Activated CD4-positive, alpha-beta T cell treated with anti-CD3 and anti-CD28 coated beads for 36 hours (primary cell): ENCODE data around the gene MAGED2. TPM values are rescaled to one million over a fixed set of nuclear protein-coding genes. Genes with fewer than 3 reads are reported as not detected.
"Not testable (repeated sequence)": the region's sequence is repeated elsewhere in the genome, so short reads cannot be mapped to it uniquely, and the experiment has no call there.

Experiments
- ATAC-seq: fragments of 200-7000 bp; cut with Tn5 transposase; one replicate; pipeline ENCODE4 v1.10.0; 2021; ENCODE audit warnings: mild to moderate bottlenecking, moderate library complexity
- CTCF ChIA-PET: fragments of 350-600 bp; sonication (Branson Sonifier 250); formaldehyde crosslinking; loops from one replicate; lab custom pipeline; 2021; ENCODE audit warnings: antibody characterized with exemption; lab: Charles Lee
- POLR2A ChIA-PET: fragments of 350-600 bp; sonication (Branson Sonifier 250); formaldehyde crosslinking; loops from one replicate; lab custom pipeline; 2021; ENCODE audit warnings: antibody characterized with exemption, inconsistent platforms; lab: Charles Lee
- DNase-seq: peaks from one replicate; pipeline ENCODE4 v3.0.0-alpha.2; 2020
- H3K27ac Mint-ChIP-seq: one replicate; pipeline ENCODE4 v1.8.0; 2021; ENCODE audit warnings: mixed read lengths
- H3K27me3 Mint-ChIP-seq: one replicate; pipeline ENCODE4 v1.8.0; 2021; ENCODE audit warnings: mixed read lengths
- H3K36me3 Mint-ChIP-seq: one replicate; pipeline ENCODE4 v1.8.0; 2021; ENCODE audit warnings: low read depth, mixed read lengths
- H3K4me1 Mint-ChIP-seq: one replicate; pipeline ENCODE4 v1.8.0; 2021; ENCODE audit warnings: mixed read lengths
- H3K4me3 Mint-ChIP-seq: one replicate; pipeline ENCODE4 v1.8.0; 2021; ENCODE audit warnings: mild to moderate bottlenecking, moderate library complexity, mixed read lengths
- H3K9me3 Mint-ChIP-seq: one replicate; pipeline ENCODE4 v1.8.0; 2021; ENCODE audit warnings: low read depth, mixed read lengths
- intact Hi-C, 2 experiments: fragments of 100-400 bp; cut with DNase I in 1 of 2; cut with micrococcal nuclease in 1 of 2; formaldehyde crosslinking; loops; one replicate each; pipeline versions ENCODE4 v1.14.2 to v1.15.1; 2022 to 2024; cut with DNase I, micrococcal nuclease
- total RNA-seq, 2 experiments: library from RNA; stranded (reverse); gene quantifications; one replicate each; pipeline ENCODE4 v1.2.3, GENCODE V29; 2021

MAGED2 gene
- total RNA-seq, 2 experiments from 2014 or later: 27.4 to 35.5 TPM

- POLR2A ChIA-PET: no interaction called here
These were observed 13.2 kb downstream of the MAGED2 start for GRCh38 chrX:54820737-54821136.

GRCh38 chrX:54821310-54821709 lies 13.8 kb downstream of the MAGED2 start:
- Mint-ChIP-seq H3K9me3 (no peaks in the 10 kb centered on the region), H3K27me3 (no peaks in the 10 kb centered on the region)
- intact Hi-C loops: no loop called here

More at GRCh38 chrX:54820737-54821136, 13.2 kb downstream of the MAGED2 start:
- CTCF ChIA-PET: no interaction called here
- Mint-ChIP-seq H3K4me3 (no peak overlapping the region), H3K27ac (no peak overlapping the region), H3K36me3 (peaks cover 7% of the 10 kb centered on the region), H3K9me3 (no peaks in the 10 kb centered on the region), H3K27me3 (no peaks in the 10 kb centered on the region), H3K4me1 (peaks cover 3% of the 10 kb centered on the region)
- DNase-seq: no peak
- intact Hi-C loops: no loop called here
- no peak for ATAC-seq

GRCh38 chrX:54824195-54824594 lies 16.6 kb downstream of the MAGED2 start:
- no peak overlapping the region for H3K4me3 Mint-ChIP-seq

More at GRCh38 chrX:54821310-54821709, 13.8 kb downstream of the MAGED2 start:
- POLR2A ChIA-PET: no interaction called here
- CTCF ChIA-PET: no interaction called here
- DNase-seq (no peak), ATAC-seq (no peak)
- Mint-ChIP-seq H3K4me3 (no peak overlapping the region), H3K27ac (no peak overlapping the region), H3K36me3 (peaks cover 1% of the 10 kb centered on the region), H3K4me1 (peaks cover 7% of the 10 kb centered on the region)

GRCh38 chrX:54824722-54825121 lies 17.2 kb downstream of the MAGED2 start:
- H3K27me3 Mint-ChIP-seq: no peaks in the 10 kb centered on the region
- DNase-seq: no peak
- H3K9me3 Mint-ChIP-seq: no peaks in the 10 kb centered on the region
- H3K36me3 Mint-ChIP-seq: no peaks in the 10 kb centered on the region
- no peak overlapping the region for H3K27ac Mint-ChIP-seq
- intact Hi-C loops: loop anchor here (5.0 kb wide), 1 partner anchor 233 kb away; no protein-coding TSS in a partner anchor
- ChIA-PET CTCF (no interaction called here), POLR2A (no interaction called here)
- H3K4me3 Mint-ChIP-seq: no peak overlapping the region
- H3K4me1 Mint-ChIP-seq: peaks cover 6% of the 10 kb centered on the region
- ATAC-seq: no peak

More at GRCh38 chrX:54824195-54824594, 16.6 kb downstream of the MAGED2 start:
- Mint-ChIP-seq H3K9me3 (no peaks in the 10 kb centered on the region), H3K4me1 (peaks cover 6% of the 10 kb centered on the region), H3K36me3 (no peaks in the 10 kb centered on the region), H3K27ac (no peak overlapping the region), H3K27me3 (no peaks in the 10 kb centered on the region)
- POLR2A ChIA-PET: no interaction called here
- DNase-seq (no peak), ATAC-seq (no peak)
- intact Hi-C loops: no loop called here
- CTCF ChIA-PET: no interaction called here

- Mint-ChIP-seq H3K27me3 (no peaks in the 10 kb centered on the region), H3K4me1 (peaks cover 6% of the 10 kb centered on the region), H3K4me3 (no peak overlapping the region), H3K9me3 (no peaks in the 10 kb centered on the region), H3K27ac (no peak overlapping the region), H3K36me3 (no peaks in the 10 kb centered on the region)
- CTCF ChIA-PET: no interaction called here
- POLR2A ChIA-PET: no interaction called here
- intact Hi-C loops: loop anchor here (5.0 kb wide), 1 partner anchor 231 kb away; no protein-coding TSS in a partner anchor
- ATAC-seq (peak; percentile 90), DNase-seq (peak; percentile 38)
These were observed 18.3 kb downstream of the MAGED2 start for GRCh38 chrX:54825716-54826438.

- H3K9me3 Mint-ChIP-seq: no peaks in the 10 kb centered on the region
- peaks cover 6% of the 10 kb centered on the region for H3K4me1 Mint-ChIP-seq
- DNase-seq (no peak), ATAC-seq (no peak)
- H3K27me3 Mint-ChIP-seq: peaks cover 3% of the 10 kb centered on the region
- intact Hi-C loops: loop anchor here (5.0 kb wide), 1 partner anchor 231 kb away; no protein-coding TSS in a partner anchor
- CTCF ChIA-PET: no interaction called here
- no peak overlapping the region for H3K27ac Mint-ChIP-seq
- H3K36me3 Mint-ChIP-seq: no peaks in the 10 kb centered on the region
- H3K4me3 Mint-ChIP-seq: no peak overlapping the region
- POLR2A ChIA-PET: no interaction called here
These were observed 19.1 kb downstream of the MAGED2 start for GRCh38 chrX:54826598-54826997.

GRCh38 chrX:54838583-54838982 lies 31.0 kb downstream of the MAGED2 start:
- Mint-ChIP-seq H3K4me1 (no peaks in the 10 kb centered on the region), H3K36me3 (no peaks in the 10 kb centered on the region), H3K9me3 (no peaks in the 10 kb centered on the region), H3K27me3 (peaks cover 2% of the 10 kb centered on the region), H3K4me3 (no peak overlapping the region), H3K27ac (no peak overlapping the region)
- ChIA-PET POLR2A (no interaction called here), CTCF (no interaction called here)
- DNase-seq (no peak), ATAC-seq (no peak)
- intact Hi-C loops: no loop called here

- ATAC-seq, POLR2A ChIA-PET, H3K9me3 Mint-ChIP-seq, H3K27ac Mint-ChIP-seq, H3K4me1 Mint-ChIP-seq, DNase-seq, CTCF ChIA-PET, H3K4me3 Mint-ChIP-seq, intact Hi-C loops, H3K36me3 Mint-ChIP-seq, H3K27me3 Mint-ChIP-seq: not testable (repeated sequence)
These were observed 33.8 kb downstream of the MAGED2 start for GRCh38 chrX:54841184-54841874.

GRCh38 chrX:54842607-54843006 lies 35.1 kb downstream of the MAGED2 start:
- no peak for ATAC-seq
- intact Hi-C loops: no loop called here
- no peak overlapping the region for H3K4me3 Mint-ChIP-seq
- no peaks in the 10 kb centered on the region for H3K9me3 Mint-ChIP-seq
- POLR2A ChIA-PET: no interaction called here
- H3K27ac Mint-ChIP-seq: no peak overlapping the region
- no peak for DNase-seq
- H3K27me3 Mint-ChIP-seq: no peaks in the 10 kb centered on the region
- no peaks in the 10 kb centered on the region for H3K36me3 Mint-ChIP-seq
- no peaks in the 10 kb centered on the region for H3K4me1 Mint-ChIP-seq
- CTCF ChIA-PET: no interaction called here

- no peak for DNase-seq
- intact Hi-C loops: no loop called here
- ChIA-PET CTCF (no interaction called here), POLR2A (no interaction called here)
- Mint-ChIP-seq H3K36me3 (no peaks in the 10 kb centered on the region), H3K4me3 (no peak overlapping the region), H3K27ac (no peak overlapping the region), H3K27me3 (no peaks in the 10 kb centered on the region), H3K9me3 (no peaks in the 10 kb centered on the region), H3K4me1 (no peaks in the 10 kb centered on the region)
- no peak for ATAC-seq
These were observed 35.5 kb downstream of the MAGED2 start for GRCh38 chrX:54843050-54843449.

- H3K4me1 Mint-ChIP-seq, H3K27ac Mint-ChIP-seq, DNase-seq, H3K36me3 Mint-ChIP-seq, POLR2A ChIA-PET, intact Hi-C loops, H3K27me3 Mint-ChIP-seq, H3K4me3 Mint-ChIP-seq, CTCF ChIA-PET, ATAC-seq, H3K9me3 Mint-ChIP-seq: not testable (repeated sequence)
These were observed 40.2 kb downstream of the MAGED2 start for GRCh38 chrX:54847700-54848099.

GRCh38 chrX:54865208-54865607 lies 57.7 kb downstream of the MAGED2 start:
- Mint-ChIP-seq H3K36me3 (no peaks in the 10 kb centered on the region), H3K27ac (no peak overlapping the region), H3K4me1 (no peaks in the 10 kb centered on the region), H3K27me3 (no peaks in the 10 kb centered on the region), H3K4me3 (no peak overlapping the region), H3K9me3 (peaks cover 6% of the 10 kb centered on the region)
- intact Hi-C loops: no loop called here
- CTCF ChIA-PET: no interaction called here
- POLR2A ChIA-PET: no interaction called here
- DNase-seq (no peak), ATAC-seq (no peak)
